DND-41 (cell line): ENCODE results near the gene HERC4.

Experiments
- ATAC-seq: fragments of 200-7000 bp; cut with Tn5 transposase; 3 replicates; pipeline ENCODE4 v1.9.1; 2021; ENCODE audit warnings: low read depth; ENCODE audit not compliant: insufficient read depth
- DNase-seq: peaks from one replicate; pipeline ENCODE4 v3.0.0-alpha.2; 2020
- H2AFZ ChIP-seq: 2 replicates; pipeline ENCODE4 v1.6.0; 2012; ENCODE audit warnings: low read depth, low read length
- H3K27ac ChIP-seq: 2 replicates; pipeline ENCODE4 v1.5.1; 2012; ENCODE audit warnings: low read length, inconsistent platforms
- H3K27me3 ChIP-seq: fragments of 200-600 bp; sonication (generic); 2 replicates; pipeline ENCODE4 v1.6.0; 2012; ENCODE audit warnings: low read length, mild to moderate bottlenecking, inconsistent platforms; ENCODE audit not compliant: insufficient read depth, poor library complexity
- H3K36me3 ChIP-seq: 2 replicates; pipeline ENCODE4 v1.5.1; 2012; ENCODE audit warnings: low read length, inconsistent platforms; ENCODE audit not compliant: insufficient read depth
- H3K4me1 ChIP-seq: 2 replicates; pipeline ENCODE4 v1.5.1; 2012; ENCODE audit warnings: mild to moderate bottlenecking, low read length; ENCODE audit not compliant: insufficient read depth
- H3K4me2 ChIP-seq: 2 replicates; pipeline ENCODE4 v1.6.0; 2012; ENCODE audit warnings: mild to moderate bottlenecking, moderate library complexity, low read length, inconsistent platforms; ENCODE audit not compliant: insufficient read depth
- H3K4me3 ChIP-seq, 2 experiments: fragments of 200-600 bp in 1 of 2; shearing (Covaris generic) in 1 of 2; 2 replicates each; pipeline ENCODE4 v1.5.1; 2012 to 2016; ENCODE audit warnings: inconsistent platforms in 2 of 2, low read length in 2 of 2, mild to moderate bottlenecking in 2 of 2, low read depth in 1 of 2, moderate library complexity in 1 of 2
- H3K79me2 ChIP-seq: 2 replicates; pipeline ENCODE4 v1.6.0; 2012; ENCODE audit warnings: low read length, inconsistent platforms; ENCODE audit not compliant: insufficient read depth
- H3K9ac ChIP-seq: 2 replicates; pipeline ENCODE4 v1.6.0; 2012; ENCODE audit warnings: low read depth, mild to moderate bottlenecking, inconsistent platforms, low read length, moderate library complexity
- H3K9me3 ChIP-seq: 2 replicates; pipeline ENCODE4 v1.5.1; 2012; ENCODE audit warnings: low read length, moderate library complexity, mild to moderate bottlenecking, inconsistent platforms; ENCODE audit not compliant: insufficient read depth, severe bottlenecking
- H4K20me1 ChIP-seq: 2 replicates; pipeline ENCODE4 v1.6.0; 2012; ENCODE audit warnings: low read length; ENCODE audit not compliant: insufficient read depth
- EZH2 ChIP-seq: IDR thresholded peaks from 3 replicates; pipeline ENCODE4 v1.6.1; 2012; ENCODE audit warnings: borderline replicate concordance, low read depth, mild to moderate bottlenecking, moderate library complexity, low read length, inconsistent platforms; ENCODE audit not compliant: severe bottlenecking
- TF ChIP-seq, protein P1 (sequence below): IDR thresholded peaks from 2 replicates; pipeline ENCODE4 v1.5.1; 2012; ENCODE audit warnings: borderline replicate concordance, low read length, moderate library complexity, mild to moderate bottlenecking; ENCODE audit not compliant: poor library complexity, severe bottlenecking; ENCODE audit errors: extremely low read depth

HERC4 gene

DNA sequence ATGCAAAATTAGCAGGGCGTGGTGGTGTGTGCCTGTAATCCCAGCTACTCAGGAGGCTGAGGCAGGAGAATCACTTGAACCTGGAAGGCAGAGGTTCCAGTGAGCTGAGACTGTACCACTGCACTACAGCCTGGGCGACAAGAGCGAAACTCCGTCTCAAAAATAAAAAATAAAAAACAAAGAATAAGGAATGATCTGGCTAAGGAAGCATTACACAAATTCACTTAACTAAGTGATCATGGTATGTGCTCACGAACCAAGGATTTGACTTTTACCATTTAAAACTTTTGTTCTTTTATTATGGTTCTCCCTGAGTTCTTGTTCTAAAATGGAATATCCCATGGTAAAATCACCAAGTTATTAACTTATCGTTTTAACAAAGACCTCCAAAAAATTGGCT lies 119.5 kb downstream of the HERC4 start:
- Histone ChIP-seq H2AFZ (no peak overlapping the region), H3K27ac (no peak overlapping the region), H3K9me3 (no peaks in the 10 kb centered on the region), H3K4me3 (no peak overlapping the region), H3K4me2 (no peak overlapping the region), H3K9ac (no peak overlapping the region), H3K79me2 (no peaks in the 10 kb centered on the region), H3K36me3 (peaks cover 4% of the 10 kb centered on the region), H4K20me1 (no peaks in the 10 kb centered on the region), H3K27me3 (no peaks in the 10 kb centered on the region), H3K4me1 (no peaks in the 10 kb centered on the region)
- no peak for ATAC-seq
- no peak for DNase-seq
- TF ChIP-seq, protein P1, sequence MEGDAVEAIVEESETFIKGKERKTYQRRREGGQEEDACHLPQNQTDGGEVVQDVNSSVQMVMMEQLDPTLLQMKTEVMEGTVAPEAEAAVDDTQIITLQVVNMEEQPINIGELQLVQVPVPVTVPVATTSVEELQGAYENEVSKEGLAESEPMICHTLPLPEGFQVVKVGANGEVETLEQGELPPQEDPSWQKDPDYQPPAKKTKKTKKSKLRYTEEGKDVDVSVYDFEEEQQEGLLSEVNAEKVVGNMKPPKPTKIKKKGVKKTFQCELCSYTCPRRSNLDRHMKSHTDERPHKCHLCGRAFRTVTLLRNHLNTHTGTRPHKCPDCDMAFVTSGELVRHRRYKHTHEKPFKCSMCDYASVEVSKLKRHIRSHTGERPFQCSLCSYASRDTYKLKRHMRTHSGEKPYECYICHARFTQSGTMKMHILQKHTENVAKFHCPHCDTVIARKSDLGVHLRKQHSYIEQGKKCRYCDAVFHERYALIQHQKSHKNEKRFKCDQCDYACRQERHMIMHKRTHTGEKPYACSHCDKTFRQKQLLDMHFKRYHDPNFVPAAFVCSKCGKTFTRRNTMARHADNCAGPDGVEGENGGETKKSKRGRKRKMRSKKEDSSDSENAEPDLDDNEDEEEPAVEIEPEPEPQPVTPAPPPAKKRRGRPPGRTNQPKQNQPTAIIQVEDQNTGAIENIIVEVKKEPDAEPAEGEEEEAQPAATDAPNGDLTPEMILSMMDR: no peak
- TF ChIP-seq EZH2: no peak

DNA sequence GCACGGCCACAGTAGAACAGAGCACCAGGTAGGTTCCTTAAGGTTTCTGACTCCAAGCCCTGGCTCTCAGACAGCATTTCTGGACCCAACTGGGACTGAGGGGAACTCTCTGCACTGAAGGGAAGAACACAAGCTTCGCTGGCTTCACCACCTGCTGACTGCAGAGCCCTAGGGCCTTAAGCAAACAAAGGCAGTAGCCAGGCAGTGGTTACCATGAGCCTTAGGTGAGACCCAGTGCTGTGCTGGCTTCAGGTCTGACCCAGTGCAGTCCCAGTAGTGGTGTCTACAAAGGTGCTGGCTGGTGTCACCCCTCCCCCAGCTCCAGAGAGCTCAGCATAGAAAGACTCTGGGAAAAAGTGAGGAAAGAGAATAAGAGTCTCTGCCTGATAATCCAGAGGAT lies 131.2 kb downstream of the HERC4 start:
- Histone ChIP-seq H3K36me3 (peaks cover 37% of the 10 kb centered on the region), H2AFZ (no peak overlapping the region), H3K9me3 (no peaks in the 10 kb centered on the region), H3K9ac (no peak overlapping the region), H3K4me2 (no peak overlapping the region), H3K4me3 (no peak overlapping the region), H4K20me1 (no peaks in the 10 kb centered on the region), H3K79me2 (no peaks in the 10 kb centered on the region), H3K4me1 (no peaks in the 10 kb centered on the region), H3K27me3 (no peaks in the 10 kb centered on the region), H3K27ac (no peak overlapping the region)
- DNase-seq: no peak
- no peak for ATAC-seq
- TF ChIP-seq, protein P1: no peak
- TF ChIP-seq EZH2: no peak

DNA sequence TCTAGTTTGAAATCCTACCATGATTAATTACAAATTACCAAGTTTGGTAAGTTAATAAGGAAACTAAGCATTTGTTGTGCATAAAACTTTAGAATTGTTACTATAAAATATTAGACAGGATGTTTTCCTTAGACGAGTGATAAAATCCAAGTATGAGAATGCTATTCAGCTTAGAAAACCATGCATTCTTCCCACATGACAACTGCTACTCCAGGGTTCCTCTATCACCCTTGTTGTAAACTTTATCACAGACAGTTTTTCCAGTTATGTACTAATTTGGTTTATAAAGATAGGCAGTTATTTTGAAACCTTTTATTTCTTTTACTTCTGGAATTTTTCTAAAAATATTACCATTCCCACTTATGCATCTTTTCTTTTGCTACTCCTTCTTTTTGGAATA lies 138.7 kb downstream of the HERC4 start:
- no peak overlapping the region for H3K4me3 ChIP-seq
- no peaks in the 10 kb centered on the region for H3K79me2 ChIP-seq
- H3K27me3 ChIP-seq: no peaks in the 10 kb centered on the region
- no peaks in the 10 kb centered on the region for H3K4me1 ChIP-seq
- H3K27ac ChIP-seq: no peak overlapping the region
- no peak overlapping the region for H3K9ac ChIP-seq
- DNase-seq (no peak), ATAC-seq (no peak)
- H3K4me2 ChIP-seq: no peak overlapping the region
- H4K20me1 ChIP-seq: no peaks in the 10 kb centered on the region
- TF ChIP-seq, protein P1: no peak
- TF ChIP-seq EZH2: no peak
- H3K9me3 ChIP-seq: no peaks in the 10 kb centered on the region
- peaks cover 35% of the 10 kb centered on the region for H3K36me3 ChIP-seq
- H2AFZ ChIP-seq: no peak overlapping the region

DNA sequence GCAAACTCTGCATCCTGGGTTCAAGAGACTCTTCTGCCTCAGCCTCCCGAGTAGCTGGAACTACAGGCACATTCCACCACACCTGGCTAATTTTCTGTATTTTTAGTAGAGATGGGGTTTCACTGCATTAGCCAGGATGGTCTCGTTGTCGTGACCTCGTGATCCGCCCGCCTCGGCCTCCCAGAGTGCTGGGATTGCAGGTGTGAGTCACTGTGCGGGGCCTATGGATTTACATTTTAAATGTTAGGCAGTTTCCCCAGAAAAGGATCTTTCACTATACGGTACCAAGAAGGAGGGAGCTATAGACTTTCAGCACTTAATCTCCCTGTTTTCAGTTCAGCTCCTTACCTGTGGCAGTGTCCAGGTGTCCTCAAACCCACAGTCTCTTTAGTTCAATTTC lies 139.9 kb downstream of the HERC4 start:
- no peak overlapping the region for H3K27ac ChIP-seq
- no peaks in the 10 kb centered on the region for H3K27me3 ChIP-seq
- no peaks in the 10 kb centered on the region for H4K20me1 ChIP-seq
- H3K4me1 ChIP-seq: no peaks in the 10 kb centered on the region
- TF ChIP-seq, protein P1: no peak
- TF ChIP-seq EZH2: no peak
- no peak for ATAC-seq
- no peak overlapping the region for H2AFZ ChIP-seq
- DNase-seq: no peak
- H3K36me3 ChIP-seq: peaks cover 43% of the 10 kb centered on the region
- H3K4me3 ChIP-seq: no peak overlapping the region
- H3K4me2 ChIP-seq: no peak overlapping the region
- no peak overlapping the region for H3K9ac ChIP-seq
- no peaks in the 10 kb centered on the region for H3K79me2 ChIP-seq
- no peaks in the 10 kb centered on the region for H3K9me3 ChIP-seq
